Memory B cell (primary cell): Measurements from ENCODE around the gene GCSAM.

Source experiments
- ATAC-seq: fragments of 150-1000 bp; cut with Tn5 transposase; 2 replicates; pipeline ENCODE4 v1.10.0; 2021; ENCODE audit warnings: low read depth, mild to moderate bottlenecking, moderate library complexity
- DNase-seq, 2 donors: peaks; one replicate each; pipeline ENCODE4 v3.0.0; 2022; ENCODE audit warnings: low spot score in 2 of 2
- H3K27ac Mint-ChIP-seq: one replicate; pipeline ENCODE4 v1.8.0; 2022; ENCODE audit warnings: mild to moderate bottlenecking, moderate library complexity, mixed read lengths
- H3K27me3 Mint-ChIP-seq: one replicate; pipeline ENCODE4 v1.8.0; 2022; ENCODE audit warnings: mixed read lengths
- H3K36me3 Mint-ChIP-seq: one replicate; pipeline ENCODE4 v1.8.0; 2022; ENCODE audit warnings: mild to moderate bottlenecking, mixed read lengths
- H3K4me1 Mint-ChIP-seq: one replicate; pipeline ENCODE4 v1.8.0; 2022; ENCODE audit warnings: mixed read lengths
- H3K4me3 Mint-ChIP-seq: one replicate; pipeline ENCODE4 v1.8.0; 2022; ENCODE audit warnings: mild to moderate bottlenecking, moderate library complexity, mixed read lengths
- H3K9me3 Mint-ChIP-seq: one replicate; pipeline ENCODE4 v1.8.0; 2022; ENCODE audit warnings: mixed read lengths

GCSAM gene

GRCh38 chr3:112132975-112133448 is at the start of gene GCSAM:
Gene GCSAM, minus strand, starts transcription at chr3:112133248. Its CDS starts 128 bp downstream, at chr3:112133120.
- peaks cover 38% of the 10 kb centered on the region for H3K4me1 Mint-ChIP-seq
- H3K4me3 Mint-ChIP-seq = peak within 1 kb of the TSS; percentile 90
- H3K27me3 Mint-ChIP-seq = no peaks in the 10 kb centered on the region
- H3K9me3 Mint-ChIP-seq = no peaks in the 10 kb centered on the region
- no peaks in the 10 kb centered on the region for H3K36me3 Mint-ChIP-seq
- peak within 1 kb of the TSS; percentile 92 for H3K27ac Mint-ChIP-seq
- ATAC-seq (peak; percentile 77), DNase-seq (peak; percentile 43 to 67)

- H3K36me3 Mint-ChIP-seq = peaks cover 2% of the 10 kb centered on the region
- ATAC-seq (no peak), DNase-seq (no peak)
- H3K27me3 Mint-ChIP-seq = no peaks in the 10 kb centered on the region
- no peak overlapping the region for H3K27ac Mint-ChIP-seq
- no peak overlapping the region for H3K4me3 Mint-ChIP-seq
- no peaks in the 10 kb centered on the region for H3K9me3 Mint-ChIP-seq
- no peaks in the 10 kb centered on the region for H3K4me1 Mint-ChIP-seq
Measured at GRCh38 chr3:112175646-112176045, 42.6 kb upstream of the GCSAM start.

DNA sequence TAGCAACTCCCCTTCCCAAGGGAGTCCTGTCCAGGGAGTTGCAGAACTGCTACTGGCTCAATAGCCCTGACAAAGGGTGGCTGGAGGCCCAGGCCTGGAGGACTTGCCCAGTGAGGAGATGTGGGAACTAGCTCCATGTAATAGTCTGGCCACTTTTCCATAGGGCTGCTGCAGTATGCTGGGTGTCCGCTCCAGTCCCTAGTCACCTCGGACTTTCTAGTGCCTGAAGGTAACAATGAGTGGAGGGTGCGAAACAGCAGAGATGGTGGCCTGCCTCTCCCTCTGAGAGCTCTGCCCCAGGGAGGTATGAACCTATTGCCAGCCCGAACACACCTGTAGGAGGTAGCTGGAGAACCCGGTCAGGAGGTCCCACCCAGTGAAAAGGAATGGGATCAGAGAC is 42.0 kb upstream of the GCSAM start:
- H3K36me3 Mint-ChIP-seq = peaks cover 2% of the 10 kb centered on the region
- no peak for ATAC-seq
- no peaks in the 10 kb centered on the region for H3K4me1 Mint-ChIP-seq
- no peaks in the 10 kb centered on the region for H3K9me3 Mint-ChIP-seq
- no peak overlapping the region for H3K4me3 Mint-ChIP-seq
- H3K27ac Mint-ChIP-seq = no peak overlapping the region
- DNase-seq = no peak
- no peaks in the 10 kb centered on the region for H3K27me3 Mint-ChIP-seq

- no peaks in the 10 kb centered on the region for H3K9me3 Mint-ChIP-seq
- H3K27me3 Mint-ChIP-seq = no peaks in the 10 kb centered on the region
- no peak overlapping the region for H3K4me3 Mint-ChIP-seq
- DNase-seq (no peak), ATAC-seq (peak; percentile 57)
- no peaks in the 10 kb centered on the region for H3K36me3 Mint-ChIP-seq
- peaks cover 8% of the 10 kb centered on the region for H3K4me1 Mint-ChIP-seq
- H3K27ac Mint-ChIP-seq = no peak overlapping the region
Measured at GRCh38 chr3:112171144-112171543, 38.1 kb upstream of the GCSAM start.

GRCh38 chr3:112170046-112170445 is 37.0 kb upstream of the GCSAM start:
- no peaks in the 10 kb centered on the region for H3K9me3 Mint-ChIP-seq
- no peak overlapping the region for H3K4me3 Mint-ChIP-seq
- DNase-seq (no peak), ATAC-seq (no peak)
- H3K27ac Mint-ChIP-seq = no peak overlapping the region
- H3K27me3 Mint-ChIP-seq = no peaks in the 10 kb centered on the region
- H3K36me3 Mint-ChIP-seq = peaks cover 3% of the 10 kb centered on the region
- H3K4me1 Mint-ChIP-seq = peaks cover 8% of the 10 kb centered on the region

- ATAC-seq = peak; percentile 90
- Mint-ChIP-seq H3K27ac (no peak overlapping the region), H3K27me3 (no peaks in the 10 kb centered on the region), H3K4me1 (peaks cover 8% of the 10 kb centered on the region), H3K4me3 (no peak overlapping the region), H3K9me3 (peaks cover 4% of the 10 kb centered on the region), H3K36me3 (peaks cover 6% of the 10 kb centered on the region)
- no peak for DNase-seq
Measured at GRCh38 chr3:112167758-112168157, 34.7 kb upstream of the GCSAM start.

DNA sequence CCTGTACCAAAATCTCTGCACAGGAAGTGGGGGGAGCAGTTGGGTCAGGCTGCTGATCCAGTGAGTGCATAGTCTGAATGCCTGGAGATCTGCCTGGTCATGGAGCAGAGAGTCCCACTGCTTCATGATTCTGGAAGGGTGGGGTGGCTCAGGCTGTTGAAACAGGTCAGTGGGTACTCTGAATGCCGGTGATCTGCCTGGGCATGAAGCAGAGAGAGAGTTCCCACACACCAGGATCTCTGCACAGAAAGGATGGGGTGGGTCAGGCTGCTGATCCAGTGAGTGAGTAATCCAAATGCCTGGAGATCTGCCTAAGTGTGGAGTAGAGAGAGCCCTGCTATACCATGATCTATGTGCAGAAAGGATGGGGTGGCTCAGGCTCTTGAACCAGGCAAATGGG is 16.1 kb upstream of the GCSAM start:
- no peaks in the 10 kb centered on the region for H3K4me1 Mint-ChIP-seq
- H3K36me3 Mint-ChIP-seq = peaks cover 3% of the 10 kb centered on the region
- H3K9me3 Mint-ChIP-seq = peaks cover 6% of the 10 kb centered on the region
- H3K27me3 Mint-ChIP-seq = peaks cover 4% of the 10 kb centered on the region
- ATAC-seq (no peak), DNase-seq (no peak)
- H3K4me3 Mint-ChIP-seq = no peak overlapping the region
- no peak overlapping the region for H3K27ac Mint-ChIP-seq

- Mint-ChIP-seq H3K4me3 (peak overlapping the region; percentile 0), H3K27me3 (no peaks in the 10 kb centered on the region), H3K36me3 (peaks cover 3% of the 10 kb centered on the region), H3K9me3 (peaks cover 8% of the 10 kb centered on the region), H3K4me1 (peaks cover 7% of the 10 kb centered on the region), H3K27ac (no peak overlapping the region)
- DNase-seq = no peak
- ATAC-seq = peak; percentile 34
Measured at GRCh38 chr3:112143689-112144088, 10.6 kb upstream of the GCSAM start.

DNA sequence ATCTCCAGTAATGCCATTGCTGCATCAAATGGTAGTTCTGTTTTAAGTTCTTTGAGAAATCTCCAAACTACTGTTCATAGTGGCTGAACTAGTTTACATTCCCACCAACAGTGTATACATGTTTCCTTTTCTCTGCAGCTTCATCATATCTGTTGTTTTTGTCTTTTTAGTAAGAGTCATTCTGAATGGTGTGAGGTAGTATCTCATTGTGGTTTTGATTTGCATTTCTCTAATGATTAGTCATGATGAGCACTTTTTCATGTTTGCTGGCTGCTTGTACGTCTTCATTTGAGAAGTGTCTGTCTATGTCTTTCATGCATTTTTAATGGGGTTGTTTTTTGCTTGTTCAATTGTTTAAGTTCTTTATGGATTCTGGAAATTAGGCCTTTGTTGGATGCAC is 10.2 kb upstream of the GCSAM start:
- H3K4me3 Mint-ChIP-seq = peak overlapping the region; percentile 0
- H3K27me3 Mint-ChIP-seq = no peaks in the 10 kb centered on the region
- H3K9me3 Mint-ChIP-seq = peaks cover 8% of the 10 kb centered on the region
- DNase-seq (no peak), ATAC-seq (peak; percentile 32)
- H3K4me1 Mint-ChIP-seq = peaks cover 7% of the 10 kb centered on the region
- no peak overlapping the region for H3K27ac Mint-ChIP-seq
- peaks cover 3% of the 10 kb centered on the region for H3K36me3 Mint-ChIP-seq

DNA sequence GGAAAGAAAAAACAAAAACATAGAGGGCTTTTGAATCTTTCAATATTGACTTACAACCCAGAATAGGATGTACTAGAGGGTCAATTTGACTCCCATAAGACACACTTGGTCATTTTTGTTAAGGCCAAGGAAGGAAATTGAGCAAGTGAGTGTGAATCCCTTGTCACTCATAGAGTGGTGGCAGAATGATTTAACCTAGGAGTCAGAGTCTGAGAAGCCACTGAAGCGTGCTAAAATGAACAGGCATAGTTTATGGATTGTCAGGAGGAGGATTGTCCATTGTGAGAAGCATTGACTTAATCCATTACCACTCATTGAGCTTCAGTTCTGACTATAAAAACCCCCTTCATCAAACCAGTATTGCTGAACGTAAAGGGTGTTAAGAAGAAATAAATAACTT is 8.2 kb upstream of the GCSAM start:
- H3K4me3 Mint-ChIP-seq = no peak overlapping the region
- no peak for ATAC-seq
- DNase-seq = no peak
- peaks cover 3% of the 10 kb centered on the region for H3K9me3 Mint-ChIP-seq
- peaks cover 10% of the 10 kb centered on the region for H3K4me1 Mint-ChIP-seq
- no peak overlapping the region for H3K27ac Mint-ChIP-seq
- no peaks in the 10 kb centered on the region for H3K27me3 Mint-ChIP-seq
- H3K36me3 Mint-ChIP-seq = no peaks in the 10 kb centered on the region

GRCh38 chr3:112140584-112140983 is 7.5 kb upstream of the GCSAM start:
- Mint-ChIP-seq H3K27ac (no peak overlapping the region), H3K36me3 (no peaks in the 10 kb centered on the region), H3K4me1 (peaks cover 10% of the 10 kb centered on the region), H3K27me3 (no peaks in the 10 kb centered on the region), H3K9me3 (peaks cover 3% of the 10 kb centered on the region), H3K4me3 (no peak overlapping the region)
- no peak for DNase-seq
- ATAC-seq = no peak

- H3K9me3 Mint-ChIP-seq = peaks cover 1% of the 10 kb centered on the region
- H3K36me3 Mint-ChIP-seq = no peaks in the 10 kb centered on the region
- H3K27me3 Mint-ChIP-seq = no peaks in the 10 kb centered on the region
- DNase-seq = no peak
- H3K4me1 Mint-ChIP-seq = peaks cover 11% of the 10 kb centered on the region
- no peak overlapping the region for H3K27ac Mint-ChIP-seq
- ATAC-seq = no peak
- no peak overlapping the region for H3K4me3 Mint-ChIP-seq
Measured at GRCh38 chr3:112138219-112138969, 5.3 kb upstream of the GCSAM start.

DNA sequence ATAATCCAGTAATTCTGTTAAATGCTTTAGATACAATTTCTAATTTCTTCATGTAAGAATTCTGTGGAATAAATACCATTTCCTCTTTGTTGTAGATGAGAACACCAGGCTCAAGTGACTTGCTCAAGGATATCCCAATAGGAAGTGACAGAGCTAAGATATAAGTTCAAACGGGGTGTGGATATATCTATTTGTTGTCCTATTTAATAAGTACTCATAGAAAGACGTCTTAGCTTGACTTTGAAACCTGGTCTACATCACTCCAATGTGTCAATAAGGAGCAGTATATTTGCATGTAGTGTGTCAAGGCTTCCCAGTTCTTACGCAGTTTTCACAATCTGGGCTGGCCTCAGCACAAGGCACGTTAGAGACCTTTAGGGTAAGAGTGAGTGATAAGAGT is 4.7 kb upstream of the GCSAM start:
- Mint-ChIP-seq H3K9me3 (no peaks in the 10 kb centered on the region), H3K4me1 (peaks cover 12% of the 10 kb centered on the region)
- ATAC-seq = no peak

GRCh38 chr3:112136959-112137693 is 4.1 kb upstream of the GCSAM start:
- Mint-ChIP-seq H3K27me3 (no peaks in the 10 kb centered on the region), H3K27ac (peak overlapping the region; percentile 49), H3K4me1 (peaks cover 14% of the 10 kb centered on the region), H3K4me3 (no peak overlapping the region), H3K36me3 (no peaks in the 10 kb centered on the region), H3K9me3 (no peaks in the 10 kb centered on the region)
- no peak for ATAC-seq
- DNase-seq = no peak

More for the DNA sequence above, 4.7 kb upstream of the GCSAM start:
- Mint-ChIP-seq H3K27ac (no peak overlapping the region), H3K36me3 (no peaks in the 10 kb centered on the region), H3K27me3 (no peaks in the 10 kb centered on the region), H3K4me3 (no peak overlapping the region)
- no peak for DNase-seq
